HG03135 (cell line): Measurements from ENCODE around the gene EEF2K.
"Not testable (repeated sequence)": the region's sequence is repeated elsewhere in the genome, so short reads cannot be mapped to it uniquely, and the experiment has no call there.

ENCODE experiments used
- ATAC-seq: cut with Tn5 transposase; IDR thresholded peaks from one replicate; pipeline ENCODE4 v1.9.1; 2021; ENCODE audit warnings: mild to moderate bottlenecking, moderate library complexity; ENCODE audit not compliant: unreplicated experiment

Gene EEF2K

GRCh38 chr16:22189473-22190080 is 16.5 kb upstream of the EEF2K start:
- ATAC-seq: no peak

GRCh38 chr16:22190081-22190775 is 15.8 kb upstream of the EEF2K start:
- ATAC-seq: peak; percentile 59

GRCh38 chr16:22190776-22191531 is 15.1 kb upstream of the EEF2K start:
- peak; percentile 47 for ATAC-seq

DNA sequence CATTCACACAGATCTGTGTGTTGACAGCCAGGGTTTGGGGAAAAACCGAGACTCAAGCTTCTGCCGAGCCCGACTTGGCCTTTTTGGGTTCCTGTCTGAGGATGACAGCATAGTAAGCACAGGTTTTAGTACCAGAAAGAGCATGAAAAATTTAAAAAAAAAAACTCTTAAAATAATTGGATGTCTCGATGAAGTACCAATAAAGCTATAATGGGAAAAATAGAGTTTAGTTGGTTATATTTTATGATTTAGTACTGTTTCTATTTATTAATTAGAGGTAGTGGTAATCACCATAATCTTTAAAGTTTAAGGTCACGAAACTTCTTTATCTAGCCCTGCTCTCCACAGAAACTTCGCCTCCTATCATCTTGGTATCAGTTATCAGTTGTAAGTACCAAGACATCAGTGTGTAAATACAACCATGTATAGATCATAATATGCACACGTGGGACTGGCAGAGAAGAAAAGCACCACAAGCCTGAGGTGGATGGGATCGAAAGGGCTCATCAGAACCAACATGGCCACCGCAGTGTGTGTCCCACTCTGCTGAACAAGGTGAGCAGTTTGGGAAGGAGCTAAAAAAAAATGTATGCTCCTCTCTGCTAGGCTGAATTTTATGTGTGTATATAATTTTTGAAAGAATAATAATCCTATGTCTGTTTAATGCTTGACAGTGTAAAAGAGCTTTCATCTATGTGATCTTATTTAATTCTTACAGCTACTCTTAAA is 14.4 kb upstream of the EEF2K start:
- no peak for ATAC-seq

DNA sequence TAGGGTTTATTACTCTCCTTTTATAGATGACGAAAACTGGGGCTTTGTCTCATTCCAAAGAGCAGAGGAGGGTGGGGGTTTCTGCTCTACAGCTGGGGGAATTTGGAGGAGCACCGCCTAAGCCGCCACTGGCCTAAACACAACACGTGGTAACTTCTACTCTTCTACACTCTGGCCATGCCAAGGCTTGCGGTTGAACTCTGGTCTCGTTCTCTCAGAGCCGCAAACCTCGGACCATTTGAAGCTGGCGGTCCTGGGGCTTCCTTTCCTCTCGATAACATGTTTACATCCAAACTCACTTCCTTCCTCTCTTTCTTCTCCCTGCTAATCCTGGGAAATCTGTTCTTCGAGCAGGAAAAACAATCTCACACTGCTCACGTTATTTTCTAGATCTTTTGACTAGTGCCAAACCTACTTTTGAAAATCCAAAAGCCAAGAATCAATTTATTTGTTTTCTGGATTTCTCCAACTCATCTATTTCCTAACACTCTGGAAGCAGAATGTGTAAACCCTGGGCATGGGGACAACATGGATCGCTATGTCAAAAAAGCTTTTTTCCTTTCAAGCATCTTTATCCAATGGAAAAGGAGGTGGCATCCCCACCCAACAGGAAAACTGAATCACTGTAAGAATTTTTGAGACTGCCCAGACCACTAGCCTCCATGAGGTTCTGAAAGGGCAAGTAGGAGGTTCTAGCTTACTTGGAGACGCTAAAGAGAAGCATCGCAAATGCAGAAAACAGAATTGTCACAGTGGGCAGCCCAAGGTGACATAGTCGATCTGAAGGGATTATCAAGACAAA is 13.6 kb upstream of the EEF2K start:
- ATAC-seq: peak; percentile 21

- ATAC-seq: no peak
These were observed 13.0 kb upstream of the EEF2K start for GRCh38 chr16:22193063-22193411.

DNA sequence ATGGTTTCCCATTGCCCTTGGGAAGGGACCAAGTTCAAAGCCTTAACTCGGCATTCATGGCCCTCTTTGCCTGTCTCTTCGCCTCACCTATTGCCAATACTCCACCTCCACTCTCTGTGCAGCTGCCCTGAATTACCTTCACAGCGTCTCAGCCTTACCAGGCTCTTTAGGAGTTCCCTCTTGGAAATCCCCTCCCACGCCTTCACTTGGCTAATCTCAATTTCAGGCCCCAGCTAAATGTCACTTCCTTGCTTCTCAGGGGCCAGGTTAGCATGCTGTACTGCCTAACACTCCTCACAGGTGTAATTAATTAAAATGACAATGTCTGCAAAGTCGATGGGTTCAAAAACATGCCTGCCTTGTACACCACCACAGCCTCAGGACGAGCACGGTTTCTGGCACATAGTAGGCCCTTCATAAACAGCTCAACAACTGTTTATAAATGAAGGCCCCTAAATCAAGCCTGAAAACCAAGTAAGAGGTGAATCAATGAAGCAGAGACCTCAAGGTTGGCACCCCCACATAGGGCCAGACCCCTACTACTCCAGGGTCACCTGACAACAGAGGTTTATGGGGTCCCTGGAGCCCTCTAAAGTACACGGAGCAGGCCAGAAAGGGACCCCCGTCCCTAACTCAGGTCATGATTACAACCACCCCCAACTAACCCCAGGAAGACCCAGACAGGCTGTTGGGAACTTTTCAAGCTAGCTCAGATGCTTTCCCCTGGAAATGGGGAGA is 11.2 kb upstream of the EEF2K start:
- ATAC-seq: no peak

GRCh38 chr16:22195445-22195694 is 10.7 kb upstream of the EEF2K start:
- ATAC-seq: no peak

DNA sequence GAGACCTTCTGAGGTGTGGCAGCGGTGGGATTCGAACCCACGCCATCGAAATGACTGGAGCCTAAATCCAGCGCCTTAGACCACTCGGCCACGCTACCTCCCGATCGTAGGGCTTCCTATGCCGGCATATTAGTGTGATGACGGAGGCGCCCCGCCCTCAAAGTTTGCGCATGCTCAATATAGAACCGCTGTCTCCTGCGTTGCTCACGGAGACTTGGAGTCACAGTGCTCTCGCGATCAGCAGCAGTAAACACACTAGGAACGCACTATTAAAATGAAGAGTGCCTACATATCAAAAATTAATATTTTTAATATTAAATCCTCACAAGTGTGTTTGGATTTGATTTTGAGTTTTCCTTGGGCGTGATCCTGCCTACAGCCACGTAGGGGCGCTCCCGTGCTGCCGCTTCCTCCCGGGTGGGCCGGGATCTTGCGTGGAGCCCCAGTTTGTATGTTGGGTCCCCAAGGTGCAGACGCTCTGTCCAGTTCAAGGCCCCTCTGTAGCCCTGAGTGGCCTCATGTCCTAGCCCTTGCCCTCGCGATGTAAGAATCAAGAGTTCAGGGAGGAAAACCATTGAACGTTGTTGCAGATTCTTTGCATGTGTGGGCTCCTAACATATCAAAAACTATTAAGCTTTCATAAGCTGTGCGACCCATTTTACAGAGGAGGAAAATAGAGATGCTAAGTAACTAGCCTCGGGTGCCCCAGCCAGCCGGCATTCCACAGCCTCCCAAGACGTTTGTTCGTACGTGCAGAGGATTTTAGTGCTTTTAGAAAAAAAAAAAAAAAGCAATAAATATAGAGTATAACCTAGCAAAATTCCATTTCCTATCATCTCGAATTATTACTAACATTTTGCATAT is 10.2 kb upstream of the EEF2K start:
- peak; percentile 25 for ATAC-seq

GRCh38 chr16:22196559-22197168 is 9.4 kb upstream of the EEF2K start:
- ATAC-seq: not testable (repeated sequence)

- no peak for ATAC-seq
These were observed 7.4 kb upstream of the EEF2K start for GRCh38 chr16:22198547-22199293.

GRCh38 chr16:22202261-22202637 is 3.8 kb upstream of the EEF2K start:
- no peak for ATAC-seq

DNA sequence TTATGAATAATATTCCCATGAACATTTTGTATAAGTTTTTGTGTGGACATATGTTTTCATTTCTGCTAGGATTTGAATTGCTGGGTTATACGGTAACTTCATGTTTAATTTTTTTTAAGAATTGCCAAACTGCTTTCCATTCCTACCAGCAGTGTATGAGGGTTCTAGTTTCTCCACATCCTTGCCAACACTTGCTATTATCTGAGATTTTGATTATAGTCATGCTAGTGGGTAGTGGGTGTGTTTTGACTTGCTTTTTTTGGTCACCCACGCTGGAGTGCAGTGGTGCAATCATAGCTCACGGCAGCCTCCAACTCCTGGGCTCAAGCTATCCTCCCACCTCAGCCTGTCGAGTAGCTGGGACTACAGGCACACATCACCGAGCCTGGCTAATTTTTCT is 3.0 kb upstream of the EEF2K start:
- no peak for ATAC-seq

DNA sequence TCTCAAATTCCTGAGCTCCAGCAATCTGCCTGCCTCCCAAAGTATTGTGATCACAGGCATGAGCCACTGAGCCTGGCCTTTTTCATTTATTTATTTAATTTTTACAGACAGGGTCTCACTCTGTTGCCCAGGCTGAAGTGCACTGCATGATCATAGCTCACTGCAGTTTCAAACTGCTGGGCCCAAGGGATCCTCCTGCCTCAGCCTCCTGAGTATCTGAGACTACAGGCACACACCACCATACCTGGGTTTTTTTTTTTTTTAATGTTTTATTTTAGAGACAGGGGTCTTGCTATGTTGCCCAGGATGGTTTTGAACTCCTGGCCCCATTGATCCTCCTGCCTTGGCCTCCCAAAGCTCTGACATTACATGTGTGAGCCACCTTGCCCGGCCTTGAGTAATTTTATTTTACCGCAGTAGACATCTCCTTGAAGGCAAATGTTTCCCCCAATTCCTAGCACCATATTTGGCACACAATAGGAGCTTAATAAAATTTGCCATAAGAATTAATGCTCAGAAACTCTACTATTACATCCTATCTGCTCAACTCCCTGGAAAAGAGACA is 1.9 kb upstream of the EEF2K start:
- no peak for ATAC-seq

GRCh38 chr16:22205577-22206012 is 483 bp upstream of the EEF2K start:
- ATAC-seq: no peak

DNA sequence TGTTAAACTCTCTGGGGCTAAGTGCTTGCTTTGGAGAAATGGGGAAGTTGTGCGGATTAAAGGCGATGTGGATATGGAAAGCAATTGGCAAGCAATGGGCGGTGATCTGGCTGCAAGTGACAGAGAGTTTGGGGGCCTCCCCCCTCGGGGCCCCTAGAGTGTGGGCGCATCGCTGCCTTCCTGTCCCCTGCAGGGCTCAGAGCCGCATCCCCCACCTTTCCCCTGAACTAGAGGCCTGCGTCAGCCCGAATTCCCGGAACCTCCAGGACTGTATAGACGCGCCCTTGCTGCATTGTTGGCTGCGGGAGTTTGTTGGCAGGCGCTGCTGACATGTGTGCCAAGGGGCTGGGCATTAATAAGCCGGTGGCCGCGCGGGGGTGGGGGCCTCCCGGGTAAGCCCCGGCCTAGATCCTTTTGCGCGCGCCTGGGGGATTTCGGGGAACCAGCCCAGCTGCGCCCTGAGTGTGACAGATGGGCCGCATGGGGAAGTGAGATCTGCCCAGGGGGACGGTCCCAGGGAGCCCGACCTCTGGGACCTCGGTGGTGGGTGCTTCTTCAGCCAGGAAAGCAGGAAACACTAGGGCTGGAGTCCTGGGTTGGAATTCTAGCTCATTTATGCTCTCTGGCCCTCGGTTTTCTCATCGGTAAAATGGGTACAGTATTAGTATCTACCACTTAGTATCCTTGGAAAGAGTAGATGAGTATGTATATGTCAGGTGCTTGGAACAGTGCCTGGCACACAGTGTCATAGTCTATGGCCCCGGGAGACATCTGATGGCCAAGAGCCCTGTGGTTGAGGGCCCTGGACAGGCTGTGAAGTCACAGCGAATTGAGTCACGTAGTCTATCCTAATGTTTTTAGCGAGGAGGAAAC is 1.0 kb downstream of the EEF2K start:
- no peak for ATAC-seq
